Ovary (tissue), 3 donors: Measurements from ENCODE around the gene C1QTNF1.

ENCODE experiments used
- CTCF ChIP-seq, 3 donors: fragments of 450-650 bp in 2 of 3; fragments of 200-600 bp in 1 of 3; IDR thresholded peaks; one replicate each; pipeline versions ENCODE4 v1.5.1 to v1.8.0; 2016 to 2022; ENCODE audit warnings: antibody characterized with exemption in 3 of 3, mild to moderate bottlenecking in 1 of 3
- POLR2A ChIP-seq: fragments of 450-650 bp; IDR thresholded peaks from one replicate; pipeline ENCODE4 v1.6.1; 2017; ENCODE audit warnings: antibody characterized with exemption, mild to moderate bottlenecking, moderate library complexity
- donor health status: DM: no; HTN: no; CAD: no.

- TF ChIP-seq POLR2A (no peak), CTCF (IDR thresholded peaks at IDR 0.05) (no peak)
These were observed 8.3 kb downstream of the C1QTNF1 start for GRCh38 chr17:79031996-79032875.
